HL-60/S4 (cell line): ENCODE measurements around the gene JMJD1C.

Source experiments
- in situ Hi-C: fragments of 300-500 bp; cut with MboI; formaldehyde crosslinking; loops from 2 replicates; pipeline ENCODE4 v1.14.3; 2022; ENCODE audit warnings: low sequenced_read_pairs

The JMJD1C gene

GRCh38 chr10:63483983-63484382, 18.2 kb upstream of the JMJD1C start:
- in situ Hi-C loops: no loop called here

DNA sequence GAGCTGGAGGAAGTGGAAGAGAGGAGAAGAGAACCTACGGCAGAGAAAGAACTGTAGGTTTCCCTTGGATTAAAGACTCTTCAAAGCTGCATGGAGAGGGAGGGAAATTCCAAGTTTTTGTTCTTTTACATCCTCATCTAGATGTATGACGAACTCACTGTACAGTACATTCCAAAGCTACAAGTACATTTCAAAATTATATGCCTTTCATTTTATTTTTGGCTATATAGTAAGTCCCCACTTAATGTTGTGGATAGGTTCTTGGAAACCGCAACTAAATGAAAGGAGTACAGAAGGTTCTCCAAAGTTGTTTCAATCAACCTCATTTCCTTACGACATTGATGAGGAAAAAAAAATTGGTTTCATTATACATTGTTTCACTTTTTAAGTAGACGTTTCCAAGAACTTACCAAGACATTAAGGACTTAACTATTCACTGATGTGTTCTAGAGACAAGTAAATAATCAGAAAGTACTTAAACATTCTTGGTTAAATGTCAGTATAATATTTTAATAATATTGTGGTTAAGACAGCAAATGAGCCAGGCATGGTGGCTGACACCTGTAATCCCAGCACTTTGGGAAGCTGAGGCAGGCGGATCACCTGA, 16.1 kb upstream of the JMJD1C start:
- in situ Hi-C loops: no loop called here

DNA sequence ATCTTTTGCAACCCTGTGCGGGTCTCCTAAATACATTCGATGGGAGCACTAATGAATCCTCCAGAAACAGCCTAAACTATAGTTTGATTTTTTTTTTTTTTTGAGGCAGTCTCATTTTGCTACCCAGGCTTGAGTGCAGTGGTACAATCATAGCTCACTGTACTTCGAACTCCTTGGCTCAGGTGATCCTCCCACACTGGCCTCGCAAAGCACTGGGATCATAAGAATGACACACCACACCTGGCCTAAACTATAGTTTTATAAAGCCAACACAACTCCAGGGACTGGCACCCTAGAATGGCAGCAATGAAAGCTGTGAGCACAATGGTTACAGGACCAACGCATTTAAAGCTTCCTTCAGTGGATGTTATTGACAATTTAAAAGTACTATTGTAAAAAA, 14.5 kb upstream of the JMJD1C start:
- in situ Hi-C loops: no loop called here

GRCh38 chr10:63478564-63478963, 12.8 kb upstream of the JMJD1C start:
- in situ Hi-C loops: no loop called here

- in situ Hi-C loops: no loop called here
These were observed 12.2 kb upstream of the JMJD1C start for GRCh38 chr10:63477927-63478326.

GRCh38 chr10:63474488-63474887, 8.7 kb upstream of the JMJD1C start:
- in situ Hi-C loops: no loop called here

GRCh38 chr10:63470928-63471327, 5.2 kb upstream of the JMJD1C start:
- in situ Hi-C loops: no loop called here

- in situ Hi-C loops: no loop called here
These were observed 3.2 kb upstream of the JMJD1C start for GRCh38 chr10:63468947-63469346.

DNA sequence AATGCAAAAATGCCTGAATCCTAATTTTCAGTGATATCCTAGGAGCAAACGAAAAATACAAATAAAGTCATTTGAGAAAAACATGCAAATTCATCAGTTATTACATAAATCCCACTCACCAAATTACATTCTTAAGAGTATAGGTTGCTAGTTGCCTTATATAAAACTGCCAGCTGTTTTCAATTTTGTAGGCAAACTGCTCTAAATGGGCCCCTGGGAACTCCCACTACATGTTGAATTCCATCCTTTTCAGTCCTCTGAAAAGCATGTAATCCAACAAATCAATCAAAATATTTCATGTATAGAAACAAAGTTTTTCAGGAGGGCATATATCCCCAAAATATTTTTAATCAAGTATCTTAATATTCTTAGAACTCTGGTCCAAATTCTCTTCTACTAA, 2.1 kb upstream of the JMJD1C start:
- in situ Hi-C loops: no loop called here

DNA sequence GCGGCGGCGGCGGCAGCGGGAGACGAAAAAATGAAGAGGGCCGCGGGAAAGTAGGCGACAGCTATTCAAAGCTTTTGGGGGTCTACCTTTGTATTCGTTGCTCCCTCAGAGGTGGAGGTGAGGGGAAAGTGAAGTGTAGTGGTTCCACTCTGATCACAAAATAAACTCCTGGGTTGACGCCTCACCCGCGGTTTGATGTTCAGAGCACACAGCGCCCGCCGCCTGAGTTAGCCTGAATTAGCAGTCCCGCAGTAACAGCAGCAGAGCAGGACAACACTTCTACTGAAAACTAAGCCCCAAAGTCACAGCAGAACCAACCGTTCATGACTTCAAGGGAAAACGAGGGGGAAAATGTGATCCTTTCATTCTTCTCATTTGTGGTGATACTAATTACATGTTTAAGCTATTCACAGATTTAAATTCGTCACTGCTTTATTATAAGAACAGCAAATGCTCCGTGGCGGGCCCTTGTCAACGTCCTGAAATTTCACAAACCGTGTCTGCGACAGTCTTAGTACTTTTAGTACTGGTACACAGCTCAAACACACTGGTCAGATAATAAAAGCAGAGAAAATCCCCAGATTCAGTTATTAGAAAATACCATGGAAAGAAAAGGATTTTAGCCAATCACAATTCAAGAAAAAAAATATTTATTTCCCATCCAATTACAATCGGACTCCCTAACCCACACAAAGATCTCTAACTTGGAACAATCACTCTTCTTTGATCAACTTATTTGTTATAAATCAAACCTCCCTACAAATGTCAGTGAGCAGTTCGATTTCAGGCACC, 563 bp upstream of the JMJD1C start:
- in situ Hi-C loops: no loop called here

DNA sequence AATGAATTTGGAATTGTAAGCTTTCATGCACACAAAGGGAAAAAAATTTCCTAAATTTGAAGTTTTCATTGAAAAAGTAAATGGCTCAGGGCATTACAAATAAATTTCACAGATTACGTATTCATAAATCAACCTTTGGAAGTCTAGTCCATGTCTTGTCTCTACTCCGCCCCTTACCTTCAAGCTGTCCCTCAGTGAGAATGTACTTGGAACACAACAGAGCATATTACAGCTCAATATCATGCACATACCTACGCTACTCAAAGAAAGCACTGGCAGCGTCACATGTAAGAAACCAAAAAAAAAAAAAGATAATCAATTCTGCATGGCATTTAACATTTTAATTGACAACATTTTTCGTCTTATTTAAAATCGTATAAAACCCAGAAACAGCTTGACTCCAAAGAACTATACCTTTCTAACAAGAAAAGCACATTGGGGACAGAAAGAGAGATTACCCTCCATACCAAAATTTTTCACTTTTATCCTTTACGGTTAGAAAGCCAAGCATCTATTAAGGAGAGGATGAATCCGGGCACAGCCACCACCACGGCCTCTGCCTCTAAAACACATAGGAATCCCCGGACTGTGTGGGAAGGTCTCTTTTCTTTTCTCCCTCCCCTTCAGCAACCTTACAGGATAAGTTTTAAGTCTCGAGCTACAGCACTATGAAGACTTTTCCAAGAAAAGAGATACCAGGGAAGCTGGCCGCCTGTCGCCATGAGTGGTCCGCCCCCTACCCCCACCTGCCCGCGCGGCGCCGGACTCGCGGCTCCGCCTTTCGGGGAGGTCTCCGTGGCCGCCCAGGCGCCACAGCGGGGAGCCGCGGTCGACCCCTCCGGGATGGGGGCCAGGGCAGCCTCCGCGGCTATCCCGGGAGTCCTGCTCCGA, 1.1 kb downstream of the JMJD1C start:
- in situ Hi-C loops: no loop called here

GRCh38 chr10:63462442-63462841, 3.3 kb downstream of the JMJD1C start:
- in situ Hi-C loops: no loop called here

DNA sequence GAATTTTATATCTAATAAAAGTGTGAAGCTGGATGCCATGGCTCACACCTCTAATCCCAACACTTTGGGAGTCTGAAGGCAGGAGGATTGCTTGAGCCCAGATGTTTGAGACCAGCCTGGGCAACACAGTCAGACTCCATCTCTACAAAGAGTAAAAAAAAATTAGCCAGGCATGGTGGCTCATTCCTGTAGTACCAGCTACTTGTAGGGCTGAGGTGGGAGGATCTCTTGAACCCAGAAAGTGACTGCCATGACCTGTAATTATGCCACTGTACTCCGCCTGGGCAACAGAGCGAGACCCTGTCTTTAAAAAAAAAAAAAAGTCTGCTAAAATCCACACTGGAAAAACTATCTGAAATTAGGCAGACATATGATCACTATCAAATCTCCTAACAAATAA, 7.6 kb downstream of the JMJD1C start:
- in situ Hi-C loops: no loop called here

DNA sequence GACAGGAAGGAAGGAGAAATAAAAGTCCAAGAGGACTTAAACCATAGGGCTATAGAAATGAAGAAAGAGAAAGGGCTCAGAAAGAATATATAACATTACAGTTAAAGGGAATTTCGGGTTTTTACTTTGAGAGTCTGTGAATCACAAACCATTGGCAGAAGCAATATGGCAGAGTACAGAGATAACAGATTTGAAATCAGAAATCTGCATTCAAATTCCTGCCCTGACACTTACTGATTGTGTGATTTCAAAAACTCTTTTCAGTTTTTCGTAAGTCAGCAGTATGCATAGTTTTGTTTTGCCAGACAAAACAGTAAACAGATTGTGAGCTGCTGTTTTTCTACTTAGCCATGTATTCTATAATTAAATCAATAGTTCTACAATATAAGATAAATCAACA, 8.2 kb downstream of the JMJD1C start:
- in situ Hi-C loops: no loop called here

DNA sequence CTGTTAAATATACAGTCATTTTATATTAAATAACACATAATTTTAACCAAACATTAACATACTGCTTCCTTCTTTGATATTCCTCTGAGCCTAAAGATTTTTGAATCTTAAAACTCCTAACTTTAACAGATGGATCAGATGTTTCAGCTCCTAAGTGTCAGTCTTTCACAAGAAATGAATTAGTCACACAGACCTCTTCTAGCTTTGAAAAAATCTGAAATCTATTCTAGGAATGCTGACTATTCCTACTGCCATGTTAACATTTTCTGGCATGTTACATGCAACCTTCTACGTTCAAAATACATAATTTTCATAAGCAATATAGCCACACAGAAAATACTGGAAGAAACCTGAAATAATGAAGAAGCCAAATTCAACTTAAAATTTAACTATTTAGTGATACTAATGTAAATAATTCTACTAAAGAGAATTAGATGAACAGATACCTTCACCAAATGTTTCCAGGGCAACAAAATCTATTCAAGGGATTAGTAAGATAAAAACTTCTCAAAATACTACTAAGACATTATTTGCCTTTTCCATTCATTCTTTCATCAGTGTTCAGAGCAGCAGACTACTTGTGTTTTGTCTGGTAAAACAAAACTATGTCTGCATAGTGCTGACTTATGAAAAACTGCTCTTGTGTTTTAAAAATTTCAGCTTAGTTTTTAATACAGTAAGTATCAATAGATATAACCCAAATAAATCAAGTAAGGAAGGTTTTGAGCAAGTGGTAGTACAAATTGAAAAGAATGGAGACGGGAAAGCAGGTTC, 9.2 kb downstream of the JMJD1C start:
- in situ Hi-C loops: no loop called here

DNA sequence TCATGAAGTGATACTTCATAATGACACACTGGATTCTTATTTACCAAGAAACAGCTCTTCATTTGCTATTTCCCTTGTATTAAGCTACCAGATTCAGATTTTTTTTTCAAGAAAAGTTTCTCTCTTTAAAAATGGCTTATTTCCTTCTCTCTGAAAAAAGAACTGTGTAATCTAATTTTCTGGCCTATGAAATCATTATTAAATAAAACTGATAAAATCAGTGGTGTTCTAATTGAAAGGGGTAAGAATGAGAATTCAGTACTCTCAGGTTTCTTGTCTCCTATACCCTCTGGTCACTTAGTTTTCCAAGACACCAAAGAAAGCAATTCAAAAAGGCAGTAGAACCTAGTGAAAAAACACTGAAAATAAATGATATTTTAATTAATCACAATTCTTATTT, 10.3 kb downstream of the JMJD1C start:
- in situ Hi-C loops: no loop called here

DNA sequence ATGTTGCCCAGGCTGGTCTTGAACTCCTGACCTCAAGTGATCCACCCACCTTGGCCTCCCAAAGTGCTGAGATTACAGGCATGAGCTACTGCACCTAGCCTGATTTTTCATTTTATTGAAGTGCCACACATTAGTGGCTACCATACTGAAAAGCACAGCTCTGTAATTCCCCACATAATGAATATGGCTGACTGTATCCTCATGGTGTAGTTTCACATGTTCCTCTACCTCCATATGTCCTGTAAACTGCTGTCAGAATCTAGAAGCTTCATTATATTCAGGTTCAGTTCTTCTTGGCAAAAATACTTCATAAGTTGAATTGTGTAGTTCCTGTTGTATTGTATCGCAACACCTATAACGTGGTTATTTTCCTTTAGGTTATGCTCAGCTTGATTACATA, 11.1 kb downstream of the JMJD1C start:
- in situ Hi-C loops: no loop called here

DNA sequence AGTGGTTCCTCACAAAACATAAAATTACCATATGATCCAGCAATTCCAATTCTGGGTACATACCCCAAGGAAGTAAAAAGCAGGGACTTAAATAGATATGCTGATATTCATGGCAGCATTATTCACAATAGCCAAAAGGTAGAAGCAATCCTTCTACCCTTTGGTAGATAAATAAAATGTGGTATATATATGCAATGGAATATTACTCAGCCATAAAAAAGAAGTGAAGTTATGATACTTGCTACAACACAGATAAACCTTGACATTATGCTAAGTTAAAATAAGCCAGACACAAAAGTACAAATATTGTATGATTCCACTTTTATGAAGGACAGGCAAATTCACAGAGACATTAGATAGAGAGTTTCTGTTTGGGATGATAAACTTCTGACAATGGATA, 13.3 kb downstream of the JMJD1C start:
- in situ Hi-C loops: no loop called here

- in situ Hi-C loops: no loop called here
These were observed 18.9 kb downstream of the JMJD1C start for GRCh38 chr10:63446716-63447440.

DNA sequence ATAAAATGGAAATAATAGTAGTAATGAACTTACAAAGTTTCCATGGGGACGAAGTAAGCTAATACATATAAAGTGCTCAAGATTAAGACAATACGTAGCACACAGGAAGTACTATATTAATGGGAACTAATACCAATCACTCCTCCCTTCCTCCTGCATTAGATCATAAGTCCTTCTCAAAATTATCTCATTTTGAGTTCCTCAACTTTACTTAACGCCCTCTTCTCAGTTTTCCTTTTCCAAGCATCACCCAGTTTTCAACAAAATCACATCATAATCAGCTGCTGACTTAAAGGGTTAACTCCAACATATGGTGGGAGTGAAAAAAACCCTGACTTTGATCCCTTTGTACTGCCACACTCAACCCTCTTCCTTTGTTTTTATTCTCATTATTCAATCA, 24.4 kb downstream of the JMJD1C start:
- in situ Hi-C loops: no loop called here
